Lung microvascular endothelial cell (primary cell): ENCODE results near the gene CAB39. TPM values are rescaled to one million over a fixed set of nuclear protein-coding genes. Genes with fewer than 3 reads are reported as not detected.

Source experiments
- DNase-seq, 2 donors: peaks; one replicate each; pipeline versions ENCODE4 v3.0.0 to v3.0.0-alpha.2; 2010; ENCODE audit warnings: low read depth in 2 of 2
- total RNA-seq: library from RNA; depleted of rRNA; stranded (reverse); fragments of >200 nt; gene quantifications from 2 replicates; pipeline ENCODE4 v1.2.1, GENCODE V29; 2014

CAB39 gene
- total RNA-seq, 1 donor from 2014 or later = 50.2 TPM

DNA sequence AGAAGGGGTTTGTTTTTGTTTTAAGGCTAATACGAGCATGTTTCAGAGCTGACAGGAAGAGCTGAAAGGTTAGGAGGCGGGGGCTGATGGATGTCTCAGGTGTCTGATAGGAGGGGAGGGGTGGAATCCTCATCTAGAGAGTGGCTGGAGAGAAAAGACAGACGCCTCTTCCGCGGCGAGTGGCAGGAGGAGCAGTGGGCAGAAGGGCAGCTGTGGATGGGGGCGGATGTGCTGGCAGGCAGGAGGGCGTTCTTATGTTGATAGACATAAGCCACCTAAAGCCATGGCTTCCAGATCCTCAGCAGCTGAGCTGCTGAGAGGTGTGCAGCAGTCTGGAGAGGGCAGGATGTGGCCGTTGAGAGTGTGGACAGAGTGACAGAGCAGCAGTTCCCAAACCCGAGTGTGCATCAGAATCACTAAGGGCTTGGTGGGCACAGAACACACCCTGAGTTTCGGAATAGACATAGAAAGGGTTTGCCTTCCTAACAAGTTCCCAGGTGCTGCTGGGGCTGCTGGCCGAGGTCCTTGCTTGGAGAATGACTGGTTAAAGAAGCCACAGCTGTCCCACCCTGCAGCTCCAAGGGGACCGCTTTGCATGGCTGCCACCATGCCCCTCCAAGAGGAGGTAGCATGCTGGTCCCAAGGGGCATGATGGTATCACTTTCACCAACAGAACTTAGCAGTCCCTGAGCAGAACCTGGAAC lies 149.1 kb downstream of the CAB39 start:
- no peak for DNase-seq

DNA sequence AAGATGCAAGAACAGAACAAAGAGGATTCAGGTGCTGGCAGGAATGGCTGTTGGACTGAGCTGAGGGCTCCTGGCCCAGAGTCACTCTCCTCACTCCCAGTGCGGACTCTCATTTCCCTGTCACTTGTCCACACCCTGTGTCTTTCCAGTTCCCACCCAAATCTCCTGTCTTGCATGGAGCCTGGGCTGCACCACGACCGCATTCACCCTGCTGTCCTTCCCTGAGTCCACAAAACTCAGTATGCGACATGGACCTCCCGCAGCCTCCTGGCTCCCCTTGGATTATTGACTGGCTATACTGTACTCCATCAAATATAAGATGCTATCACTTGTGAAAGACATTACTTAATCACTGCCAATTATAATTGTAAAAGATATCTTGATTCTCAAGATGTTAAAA lies 149.7 kb downstream of the CAB39 start:
- no peak for DNase-seq

DNA sequence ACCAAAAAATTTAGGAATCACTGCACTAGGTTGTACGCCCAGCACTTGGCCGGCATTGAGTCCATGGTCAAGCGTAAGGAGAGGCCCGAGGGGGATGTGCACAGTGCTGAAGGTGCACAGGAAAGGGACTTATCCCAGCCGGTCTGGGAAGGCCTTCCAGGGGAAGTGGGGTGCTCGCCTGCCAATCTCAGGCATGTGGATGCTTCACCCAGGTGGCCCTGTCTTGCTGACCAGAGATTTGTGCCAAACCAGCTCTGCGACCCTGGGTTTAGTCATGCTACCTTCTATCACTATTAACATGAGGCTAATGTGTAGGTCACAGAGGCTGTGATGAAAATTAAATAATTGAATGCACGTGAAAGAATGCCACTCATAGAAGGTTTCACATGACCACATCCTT lies 150.4 kb downstream of the CAB39 start:
- no peak for DNase-seq

DNA sequence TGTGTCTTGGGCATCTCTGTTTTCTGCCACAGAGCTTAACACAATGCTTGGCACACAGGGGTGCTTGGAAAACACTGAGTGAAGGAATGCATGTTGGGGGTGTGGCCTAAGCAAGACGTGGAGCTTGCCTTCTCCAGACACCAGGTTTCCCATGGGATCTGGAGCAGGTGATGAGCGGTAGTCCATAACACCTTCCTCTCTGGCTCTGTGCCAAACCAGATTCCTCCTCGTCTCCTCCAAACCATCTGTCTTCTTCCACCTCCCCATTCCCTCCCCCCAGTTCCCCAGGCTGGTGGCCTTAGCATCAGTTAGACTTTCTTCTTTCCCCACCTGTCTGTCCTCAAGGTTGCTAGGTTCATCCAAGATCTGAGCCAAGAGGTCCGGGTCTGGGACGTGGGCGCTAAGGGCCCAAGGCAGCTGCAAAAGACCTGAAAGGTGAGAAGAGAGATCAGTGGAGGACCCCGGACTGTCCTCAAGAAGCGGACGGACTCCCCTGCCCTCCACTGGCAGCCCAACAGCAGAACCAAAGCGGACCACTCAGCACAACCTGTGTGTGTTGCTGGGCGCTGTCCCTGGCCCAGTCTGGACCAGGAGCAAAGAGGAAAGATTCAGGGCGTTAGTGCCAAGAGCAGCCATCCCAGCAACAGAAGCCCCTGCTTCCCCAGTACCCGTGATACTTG lies 150.9 kb downstream of the CAB39 start:
- DNase-seq = no peak

DNA sequence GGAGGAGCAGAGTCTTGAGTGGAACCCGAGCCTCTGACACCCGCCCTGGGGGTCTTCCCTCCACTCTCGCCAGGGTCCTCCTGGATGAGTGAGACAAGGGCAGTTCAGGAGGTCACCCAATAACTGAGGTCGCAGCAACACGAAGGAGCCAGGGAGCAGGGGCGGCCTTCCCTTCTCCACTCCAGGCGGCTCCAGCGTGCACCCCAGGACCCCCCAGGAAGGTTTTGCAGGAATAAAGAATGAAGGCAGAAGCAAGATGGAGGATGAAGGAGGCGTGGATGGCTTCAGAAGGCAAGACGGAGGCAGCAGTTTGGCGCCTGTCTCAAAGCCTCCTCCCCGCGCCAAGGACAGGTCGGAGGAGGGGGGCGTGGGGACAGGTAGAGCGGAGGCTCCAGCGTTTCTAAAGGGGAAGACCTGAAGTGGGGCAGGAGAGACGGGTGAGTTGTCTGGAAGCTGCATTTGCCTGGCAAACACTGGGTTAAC lies 151.5 kb downstream of the CAB39 start:
- DNase-seq = no peak

DNA sequence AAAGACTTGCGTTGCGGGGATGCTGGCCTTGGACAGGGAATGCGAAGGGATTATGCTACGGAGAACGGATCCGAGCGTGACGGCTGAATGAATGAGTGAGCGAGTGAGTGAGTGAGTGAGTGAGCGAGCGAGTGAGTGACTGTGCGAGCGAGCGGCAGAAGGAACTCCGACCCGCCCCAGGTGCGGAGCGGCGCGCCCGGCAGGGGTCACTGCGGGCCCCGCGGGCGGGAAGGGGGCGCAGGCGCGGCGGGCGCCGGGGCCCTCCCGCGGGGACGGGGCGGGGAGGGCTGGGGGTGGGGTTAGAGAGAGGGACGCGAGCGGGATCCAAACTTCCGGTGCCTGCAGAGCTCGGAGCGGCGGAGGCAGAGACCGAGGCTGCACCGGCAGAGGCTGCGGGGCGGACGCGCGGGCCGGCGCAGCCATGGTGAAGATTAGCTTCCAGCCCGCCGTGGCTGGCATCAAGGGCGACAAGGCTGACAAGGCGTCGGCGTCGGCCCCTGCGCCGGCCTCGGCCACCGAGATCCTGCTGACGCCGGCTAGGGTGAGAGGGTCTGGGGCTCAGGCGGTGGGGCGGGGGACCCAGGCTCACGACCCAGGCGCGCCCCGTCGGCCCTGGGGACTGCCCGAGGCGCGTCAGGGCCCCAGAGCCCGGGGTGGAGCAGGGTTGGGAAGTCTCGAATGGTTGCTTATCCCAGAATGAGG lies 152.1 kb downstream of the CAB39 start, which contains the start of gene ITM2C:
ITM2C (plus strand) TSS at position 338 of the 702 bp plus-strand sequence; CDS start at position 422, 84 bp downstream.
- DNase-seq = peak; percentile 17 to 45

DNA sequence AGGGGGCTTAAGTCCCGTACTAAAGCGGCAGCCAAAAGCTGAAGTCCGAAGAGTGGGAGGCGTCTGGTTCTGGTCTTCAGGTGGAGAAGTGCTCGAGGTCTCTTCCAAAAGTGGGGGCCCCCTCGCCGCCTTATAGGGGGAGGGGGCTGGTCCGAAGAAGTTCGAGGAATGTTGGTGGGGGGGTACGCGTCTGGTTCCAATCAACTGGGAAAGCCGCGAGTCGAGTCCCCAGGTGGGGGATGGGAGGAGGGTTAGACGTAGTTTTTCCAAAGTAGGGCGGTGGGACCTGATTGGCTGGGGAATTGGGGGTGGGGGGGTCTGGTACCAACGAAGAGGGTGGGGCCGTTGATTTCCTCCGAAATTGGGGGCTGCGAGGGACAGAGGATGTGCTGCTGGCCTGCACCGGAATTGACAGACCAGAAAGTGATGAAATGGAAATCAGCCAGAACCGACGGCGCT lies 152.7 kb downstream of the CAB39 start:
- no peak for DNase-seq

DNA sequence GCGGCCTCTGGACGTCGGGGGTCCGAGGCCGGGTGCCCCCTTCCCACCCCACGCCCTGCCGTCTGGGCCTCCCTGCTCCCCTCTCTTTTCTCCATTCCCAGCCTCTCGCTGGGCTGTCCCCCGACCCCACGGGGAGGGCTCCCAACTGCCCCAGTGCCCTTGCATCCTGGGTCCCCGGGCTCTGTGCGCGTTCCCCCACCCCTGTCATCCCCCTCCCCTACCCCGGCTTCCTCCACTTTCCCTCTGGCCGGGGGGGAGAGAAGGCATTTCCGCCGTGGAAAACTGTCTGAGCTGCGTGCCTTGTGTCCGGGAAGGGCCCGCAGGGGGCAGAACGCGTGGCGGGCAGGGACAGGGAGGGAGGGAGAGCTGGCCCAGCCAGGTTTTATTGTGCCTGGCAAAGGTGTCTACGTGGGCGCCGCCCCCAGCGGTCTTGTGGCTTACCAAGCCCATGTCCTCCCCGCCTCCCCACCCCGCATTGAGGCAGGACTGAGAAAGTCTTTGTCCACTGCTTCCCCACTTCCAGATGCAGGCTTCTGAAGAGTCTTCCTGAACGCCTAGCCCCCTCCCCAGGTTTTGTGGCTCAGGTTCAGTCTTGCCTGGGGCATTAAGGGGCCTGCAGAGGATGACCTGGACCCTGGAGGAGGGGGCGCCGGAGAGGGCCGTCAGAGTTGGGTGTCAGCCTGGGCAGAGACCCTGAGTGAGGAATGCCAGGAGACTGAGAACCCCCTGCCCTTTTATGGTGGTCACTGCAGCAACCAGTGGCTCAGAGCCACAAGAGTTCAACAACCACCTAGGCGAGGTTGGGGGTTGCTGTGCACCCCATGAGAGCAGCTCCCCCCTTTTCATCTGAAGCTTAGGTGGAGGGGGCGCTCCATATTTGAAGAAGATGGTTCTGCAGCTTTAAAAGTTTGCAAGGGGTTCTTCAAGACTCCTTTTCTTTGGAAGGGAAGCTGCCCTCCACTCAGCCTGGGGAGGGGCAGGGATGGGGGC lies 153.4 kb downstream of the CAB39 start:
- peak in 1 of 2 donors; percentile 60 for DNase-seq

DNA sequence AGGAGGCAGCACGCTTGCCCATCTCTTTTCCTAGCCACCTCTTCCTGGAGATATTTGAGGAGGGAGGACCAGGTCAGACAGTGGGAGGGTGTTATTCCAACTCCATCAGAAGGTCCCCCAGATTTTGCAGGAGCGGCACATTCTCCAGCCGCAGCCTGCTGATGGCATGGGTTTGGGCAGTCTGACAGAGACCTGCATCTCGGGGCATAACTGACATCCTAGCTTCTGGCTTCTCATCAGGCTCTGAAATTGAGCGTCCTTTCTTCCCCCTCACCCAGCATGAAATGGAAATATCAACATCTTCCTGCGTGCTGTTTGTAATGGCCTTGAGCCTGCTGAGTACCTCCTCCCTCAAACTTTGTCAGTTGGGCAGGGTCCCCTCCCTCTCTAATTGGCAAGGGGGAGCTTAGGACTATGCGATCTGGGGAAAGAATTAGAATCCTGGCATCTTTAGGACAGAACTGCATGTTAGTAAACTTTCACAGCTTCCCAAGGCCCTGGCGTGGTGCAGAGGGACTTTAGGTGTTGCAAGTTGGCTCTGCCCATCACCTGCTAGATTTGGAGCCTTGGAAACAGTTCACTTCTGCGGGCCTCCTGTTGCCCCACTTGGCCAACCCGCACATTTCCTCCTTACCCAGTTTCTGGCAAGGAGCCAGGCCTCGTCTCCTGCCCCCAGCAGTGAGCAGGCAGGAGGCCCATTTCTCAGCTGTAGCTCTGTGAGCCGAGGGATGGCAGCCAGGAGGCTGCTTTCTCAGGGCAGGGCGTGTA lies 154.3 kb downstream of the CAB39 start:
- DNase-seq = peak in 1 of 2 donors; percentile 29

DNA sequence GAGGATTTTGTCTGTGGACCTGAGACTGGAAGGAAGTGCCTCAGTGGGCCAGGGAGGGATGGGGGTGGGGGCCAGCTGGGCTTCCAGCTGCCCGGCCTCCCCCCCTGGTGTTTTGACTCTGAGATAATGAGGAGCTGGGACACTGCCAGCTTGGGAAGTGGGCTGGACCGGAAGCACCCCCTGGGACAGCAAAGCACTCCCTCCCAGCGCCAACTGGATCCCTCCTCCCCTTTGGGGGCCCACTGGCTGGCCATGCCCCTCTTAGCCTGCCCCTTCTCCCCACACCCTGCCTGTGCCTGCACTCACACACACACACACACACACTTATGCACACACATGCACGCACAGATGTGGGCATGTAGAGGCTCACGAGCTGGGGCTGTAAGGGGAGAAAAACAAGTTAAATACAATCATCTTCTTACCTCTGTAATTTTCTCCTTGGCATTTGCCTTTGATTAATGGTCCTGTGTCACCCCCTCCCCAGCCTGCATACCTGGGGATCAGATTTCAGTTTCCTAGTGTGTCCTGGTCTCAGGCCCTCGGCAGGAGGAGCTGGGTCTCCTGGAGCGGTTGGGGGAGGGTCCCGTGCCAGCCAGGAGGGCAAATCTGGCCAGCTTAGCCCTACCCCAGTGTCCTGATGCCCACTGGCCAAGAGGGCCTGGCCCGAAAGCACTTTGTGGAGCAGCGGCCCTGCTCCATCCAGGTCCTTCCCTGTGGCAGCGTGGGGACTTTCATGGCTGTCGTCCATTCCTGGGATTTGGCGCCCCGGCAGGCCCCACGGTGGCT lies 155.7 kb downstream of the CAB39 start:
- DNase-seq = peak in 1 of 2 donors; percentile 23

DNA sequence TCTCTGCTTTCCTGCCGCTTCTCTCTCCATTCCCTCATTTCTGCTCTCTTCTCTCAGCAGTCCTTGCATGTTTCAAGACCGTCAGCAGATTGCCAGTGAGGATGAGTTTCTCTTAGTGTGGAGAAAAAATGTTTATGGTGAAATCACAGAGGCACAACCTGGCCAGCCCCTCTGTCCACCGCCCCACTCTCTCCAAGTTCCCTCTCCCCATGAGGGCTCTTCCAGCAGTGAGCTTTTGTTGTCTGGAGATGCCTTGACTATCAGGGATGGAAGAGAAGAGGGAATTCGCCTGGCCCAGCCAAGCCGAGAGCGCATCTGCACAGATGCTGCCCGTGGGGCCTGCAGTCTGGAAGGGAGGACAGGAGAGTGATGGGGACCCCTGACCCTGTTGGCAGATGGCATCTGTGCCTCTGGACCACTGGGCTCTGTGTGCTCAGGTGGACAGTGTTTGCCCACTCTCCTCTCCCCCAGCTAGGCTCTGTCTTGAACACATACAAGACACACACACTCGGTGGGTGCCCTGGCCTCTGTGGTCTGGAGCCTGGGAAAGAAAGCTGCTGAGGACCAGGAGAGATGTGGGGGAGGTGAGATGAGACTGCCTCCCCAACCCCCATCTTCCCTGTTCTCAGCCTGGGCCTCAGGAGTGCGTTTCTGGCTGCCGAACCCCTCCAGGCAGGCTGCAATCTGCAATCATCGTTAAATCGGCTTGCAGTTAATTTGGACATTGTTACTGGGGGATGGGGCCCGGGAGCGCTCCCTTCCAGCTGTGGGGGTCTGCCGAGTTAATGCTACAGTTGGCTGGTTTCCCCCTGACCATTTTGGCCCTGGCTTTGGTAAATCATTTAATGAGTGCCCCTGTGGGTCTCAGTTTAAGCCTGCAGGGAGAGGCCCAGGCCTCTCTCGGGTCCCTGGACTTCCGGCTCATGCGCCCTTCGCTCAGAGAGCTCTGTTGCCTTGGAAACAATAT lies 156.6 kb downstream of the CAB39 start:
- no peak for DNase-seq

DNA sequence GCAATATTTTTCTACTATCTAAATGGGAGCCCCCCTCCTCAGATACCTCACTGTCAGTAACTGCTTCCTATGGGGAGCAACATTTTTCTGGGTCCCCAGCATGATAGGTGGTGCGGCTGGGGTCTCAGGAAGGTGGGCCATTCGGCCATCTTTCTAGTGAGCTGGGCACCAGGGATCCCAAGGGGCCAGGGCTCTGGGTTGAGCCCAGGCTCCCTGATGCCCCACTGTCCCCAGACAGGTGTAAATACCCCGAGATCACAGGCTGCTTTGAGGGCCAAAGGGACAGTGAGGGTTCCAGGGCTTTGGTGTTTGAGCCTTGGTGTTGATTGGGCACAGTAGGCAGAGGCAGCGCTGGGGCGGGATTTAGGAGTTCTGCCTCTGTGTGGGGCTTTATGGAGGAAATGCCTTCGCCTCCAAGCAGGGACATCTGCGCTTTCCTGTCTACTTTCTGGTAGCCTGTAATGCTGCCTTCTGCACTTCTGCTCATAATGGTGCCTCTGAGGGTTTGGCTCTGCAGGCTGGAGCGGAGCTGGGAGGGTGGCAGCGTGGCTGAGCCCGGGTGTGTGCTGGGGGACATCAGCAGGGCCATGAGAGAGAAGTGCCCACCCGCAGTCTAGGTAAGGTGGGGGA lies 157.4 kb downstream of the CAB39 start:
- DNase-seq = no peak

Other genes with a start within 250 kb of the CAB39 start
- gene ITM2C, start 152.1 kb downstream of the CAB39 start, total RNA-seq = 26.4 and 91.7 TPM in 2 replicates
- gene GPR55, start 212.4 kb downstream of the CAB39 start, total RNA-seq = not detected in 2 replicates